Stimulated activated CD4-positive, alpha-beta T cell treated with anti-CD3 and anti-CD28 coated beads, TNF-alpha, amount 100 ng/mL, for 1 hour (primary cell): ENCODE results near the gene MYBL2.

Experiments
- DNase-seq, 3 donors: peaks; one replicate each; pipeline ENCODE4 v3.0.0-alpha.2; 2020; ENCODE audit warnings: low read depth in 3 of 3, low spot score in 1 of 3

The MYBL2 gene

GRCh38 chr20:43681991-43682410, 15.1 kb downstream of the MYBL2 start:
- DNase-seq, result no peak

GRCh38 chr20:43682446-43682845, 15.5 kb downstream of the MYBL2 start:
- no peak for DNase-seq

GRCh38 chr20:43686820-43687219, 19.9 kb downstream of the MYBL2 start:
- DNase-seq, result no peak

- no peak for DNase-seq
Observed at GRCh38 chr20:43689165-43689564, 22.3 kb downstream of the MYBL2 start.

- DNase-seq, result no peak
Observed at GRCh38 chr20:43690943-43691598, 24.2 kb downstream of the MYBL2 start.

GRCh38 chr20:43691928-43692524, 25.1 kb downstream of the MYBL2 start:
- peak; percentile 7 to 45 (median 9) for DNase-seq

- no peak for DNase-seq
Observed at GRCh38 chr20:43694763-43695162, 27.8 kb downstream of the MYBL2 start.

- no peak for DNase-seq
Observed at GRCh38 chr20:43695571-43695970, 28.7 kb downstream of the MYBL2 start.

- DNase-seq, result no peak
Observed at GRCh38 chr20:43699941-43700565, 33.1 kb downstream of the MYBL2 start.

- no peak for DNase-seq
Observed at GRCh38 chr20:43700627-43701026, 33.7 kb downstream of the MYBL2 start.

- DNase-seq, result no peak
Observed at GRCh38 chr20:43702502-43702901, 35.6 kb downstream of the MYBL2 start.

GRCh38 chr20:43710370-43711044, 43.6 kb downstream of the MYBL2 start:
- DNase-seq, result no peak

- no peak for DNase-seq
Observed at GRCh38 chr20:43711098-43711654, 44.3 kb downstream of the MYBL2 start.

- DNase-seq, result no peak
Observed at GRCh38 chr20:43715044-43715443, 48.1 kb downstream of the MYBL2 start.

GRCh38 chr20:43715511-43715910, 48.6 kb downstream of the MYBL2 start:
- DNase-seq, result no peak

GRCh38 chr20:43716123-43716522, 49.2 kb downstream of the MYBL2 start:
- DNase-seq, result no peak

GRCh38 chr20:43716757-43717615, 50.1 kb downstream of the MYBL2 start:
- DNase-seq, result no peak

- no peak for DNase-seq
Observed at GRCh38 chr20:43717616-43717995, 50.7 kb downstream of the MYBL2 start.

GRCh38 chr20:43720007-43720406, 53.1 kb downstream of the MYBL2 start:
- no peak for DNase-seq

- no peak for DNase-seq
Observed at GRCh38 chr20:43721097-43721428, 54.1 kb downstream of the MYBL2 start.
